RWPE1 (cell line): ENCODE results near the gene RNF157.

Experiments
- CTCF ChIA-PET: fragments of 350-600 bp; sonication (Branson Sonifier 250); formaldehyde crosslinking; extraction: SDS; loops from one replicate; lab custom pipeline; 2021; lab: Yijun Ruan, JAX
- POLR2A ChIA-PET: fragments of 400-600 bp; formaldehyde crosslinking; extraction: SDS; loops from one replicate; lab custom pipeline; 2020; ENCODE audit warnings: antibody characterized with exemption; ENCODE audit not compliant: low non-redundant PET; lab: Yijun Ruan, JAX
- DNase-seq: peaks from one replicate; pipeline ENCODE4 v3.0.0; 2012; ENCODE audit warnings: low spot score
- H3K27ac ChIP-seq: fragments of 450-650 bp; 2 replicates; pipeline ENCODE4 v1.5.1; 2017
- CTCF ChIP-seq: fragments of 450-650 bp; conservative IDR thresholded peaks from 2 replicates; pipeline ENCODE4 v1.5.1; 2017; ENCODE audit warnings: low read depth, mild to moderate bottlenecking

Gene RNF157

DNA sequence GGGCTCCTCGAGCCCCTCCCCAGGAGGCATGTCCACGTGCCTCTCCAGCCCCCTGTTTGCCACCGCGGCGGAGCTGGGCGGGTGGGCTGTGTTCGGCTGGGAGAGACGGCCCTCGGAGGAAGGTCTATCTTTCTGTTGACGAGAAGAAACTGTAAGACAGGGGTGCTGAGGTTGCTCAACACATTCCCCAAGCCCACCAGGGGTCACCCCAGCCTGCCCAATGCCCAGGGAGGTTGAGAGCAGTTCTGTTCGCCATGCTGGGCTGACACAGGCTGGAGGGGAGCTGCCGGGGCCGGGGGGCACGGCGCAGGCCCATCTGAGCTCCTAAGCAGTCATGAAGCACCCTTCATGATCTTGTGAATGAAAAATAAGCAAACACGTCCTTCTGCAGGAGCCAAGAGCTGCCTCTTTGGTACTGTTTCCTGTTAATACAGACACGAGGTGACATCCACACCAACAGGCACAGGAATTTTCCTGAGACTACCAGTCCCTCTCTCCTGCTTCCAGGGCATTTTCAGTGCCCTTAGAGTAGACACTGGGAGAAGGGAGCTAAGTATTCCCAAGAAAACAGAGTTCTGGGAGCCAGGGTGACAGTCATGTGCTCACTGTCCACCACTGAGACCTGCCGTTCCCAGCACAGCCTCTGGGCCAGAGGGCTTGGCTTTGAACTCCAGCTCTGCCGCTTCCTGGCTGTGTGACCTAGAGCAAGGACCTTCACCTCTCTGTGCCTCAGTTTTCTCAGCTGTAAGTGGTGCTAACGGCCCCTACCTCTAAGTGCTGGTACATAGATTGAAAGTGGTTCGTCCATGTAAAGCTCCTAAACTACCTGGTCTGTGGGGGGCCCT lies 34.0 kb upstream of the RNF157 start:
- TF ChIP-seq CTCF, result no peak
- ChIA-PET POLR2A (no interaction called here), CTCF (interaction anchor here (0.5 to 1.2 kb wide), 5 partner anchors 9 to 330 kb away, joined by 3 to 7 read pairs (median 3); partner anchors contain the start of gene EXOC7)
- peak overlapping the region; percentile 93 for H3K27ac ChIP-seq
- DNase-seq, result no peak

- no peak for DNase-seq
- CTCF ChIA-PET, result interaction anchor here (0.5 to 1.2 kb wide), 3 partner anchors 10 to 150 kb away, joined by 3 to 5 read pairs (median 3); no protein-coding TSS in a partner anchor
- H3K27ac ChIP-seq, result peak overlapping the region; percentile 93
- no peak for TF ChIP-seq CTCF
- POLR2A ChIA-PET, result no interaction called here
These were observed 33.3 kb upstream of the RNF157 start for GRCh38 chr17:76273445-76274111.

GRCh38 chr17:76272541-76273444 lies 32.5 kb upstream of the RNF157 start:
- ChIA-PET CTCF (interaction anchor here (1.0 kb wide), 1 partner anchor 151 kb away, joined by 3 read pairs; no protein-coding TSS in a partner anchor), POLR2A (no interaction called here)
- H3K27ac ChIP-seq, result peak overlapping the region; percentile 93
- DNase-seq, result no peak
- no peak for TF ChIP-seq CTCF

DNA sequence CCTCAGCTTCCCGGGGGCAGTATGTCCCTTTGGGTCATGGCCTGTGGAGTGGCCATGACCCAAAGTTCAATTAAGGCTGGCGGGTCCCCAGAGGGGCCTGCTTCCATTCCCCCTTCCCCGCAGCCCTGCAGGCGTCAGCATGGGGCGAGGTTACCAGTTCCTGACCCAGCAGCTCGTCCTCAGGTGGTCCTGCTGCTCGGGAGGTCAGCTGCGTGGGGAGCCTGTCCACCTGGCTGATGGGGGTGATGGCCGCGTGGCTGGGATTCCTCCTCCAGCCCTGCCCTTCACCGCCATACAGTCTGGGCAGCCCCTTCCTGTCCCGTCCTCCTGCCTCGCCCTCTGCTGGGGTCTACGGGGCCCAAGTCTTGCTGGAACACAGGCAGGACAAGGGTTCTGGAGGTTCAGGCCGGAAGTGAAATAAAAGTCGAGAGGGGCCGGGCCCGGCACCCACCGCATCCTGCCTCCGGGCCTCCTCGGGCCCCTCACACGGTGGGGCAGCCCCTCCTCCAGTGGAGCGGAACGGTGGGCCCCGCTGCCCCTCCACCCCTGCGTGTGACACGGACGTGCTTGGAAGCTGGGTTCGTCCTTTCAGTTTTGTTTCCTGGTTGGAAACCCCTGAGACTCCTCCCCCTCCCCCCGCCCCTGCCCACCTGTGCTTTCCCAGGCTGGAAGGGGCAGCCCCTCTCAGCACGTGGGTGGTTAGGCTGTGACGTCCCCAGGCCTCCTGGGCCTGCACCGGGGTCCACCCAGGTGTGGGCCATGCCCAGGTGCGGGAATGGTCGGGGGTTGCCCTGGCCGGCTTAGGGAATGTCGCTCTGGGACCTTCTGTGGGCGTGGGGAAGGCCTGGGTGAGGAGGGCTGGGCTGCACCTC lies 31.6 kb upstream of the RNF157 start:
- H3K27ac ChIP-seq, result peak overlapping the region; percentile 93
- TF ChIP-seq CTCF, result no peak
- ChIA-PET CTCF (interaction anchor here (0.6 to 1.1 kb wide), 4 partner anchors 8 to 179 kb away, joined by 3 to 6 read pairs (median 4); no protein-coding TSS in a partner anchor), POLR2A (no interaction called here)
- DNase-seq, result no peak

- no peak for TF ChIP-seq CTCF
- POLR2A ChIA-PET, result interaction anchor here (0.9 kb wide), 1 partner anchor 86 kb away, joined by 4 read pairs; no protein-coding TSS in a partner anchor
- DNase-seq, result no peak
- peak overlapping the region; percentile 93 for H3K27ac ChIP-seq
- CTCF ChIA-PET, result interaction anchor here (0.5 to 1.4 kb wide), 5 partner anchors 8 to 134 kb away, joined by 3 to 8 read pairs (median 4); no protein-coding TSS in a partner anchor
These were observed 30.7 kb upstream of the RNF157 start for GRCh38 chr17:76270770-76271668.
